ENCODE data around the gene HBM. TPM values are rescaled to one million over a fixed set of nuclear protein-coding genes. Genes with fewer than 3 reads are reported as not detected.

Gene HBM
- total and polyA plus RNA-seq, 10 of the 15 experiments (the other 5 are each of a cell fraction or from before 2014, with no cell fraction given) = 0.23 TPM; not detected in 9

DNA sequence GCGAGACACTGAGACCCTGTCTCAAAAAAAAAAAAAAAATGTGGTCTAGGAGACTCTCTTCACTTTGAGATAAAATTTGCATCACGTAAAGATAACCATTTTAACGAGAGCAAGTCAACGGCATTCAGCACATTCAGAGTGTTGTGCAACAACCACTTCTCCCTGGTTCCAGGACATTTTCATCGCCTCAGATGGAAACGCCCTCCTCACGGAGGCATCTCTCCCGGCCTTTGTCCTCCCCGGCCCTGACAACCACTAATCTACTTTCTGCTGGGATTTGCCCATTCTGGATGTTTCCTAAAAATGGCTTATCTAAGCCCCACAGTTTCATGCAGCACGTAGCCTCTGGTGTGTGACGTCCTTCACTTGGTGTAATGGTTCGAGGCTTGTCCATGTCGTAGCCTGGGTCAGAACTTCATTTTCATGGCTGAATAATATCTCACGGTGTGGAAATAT, 21.0 kb upstream of the HBM start:
- H4K20me1 ChIP-seq (ENCODE audit: control insufficient read depth, insufficient read depth) = no peaks in the 10 kb centered on the region
- intact Hi-C loops (cut with micrococcal nuclease; ENCODE audit: unreplicated experiment) (no loop called here), in situ Hi-C loops (cut with MboI) (no loop called here)
- H3K27ac ChIP-seq (ENCODE audit: control insufficient read depth, insufficient read depth) = no peak overlapping the region
- DNase-seq (ENCODE audit: low read depth, low spot score) = no peak
- POLR2A ChIA-PET = interaction anchor here (0.6 kb wide), 1 partner anchor 1222 kb away, joined by 3 read pairs; no protein-coding TSS in a partner anchor
- CTCF ChIA-PET = no interaction called here
- no peak for TF ChIP-seq DPF2 (IDR thresholded peaks at IDR 0.05)
- no peak for TF ChIP-seq SMAD1 (IDR thresholded peaks at IDR 0.05; ENCODE audit: low read depth, partially characterized antibody)
- TF ChIP-seq ZNF24 (IDR thresholded peaks at IDR 0.05) = no peak
- TF ChIP-seq YY1 (IDR thresholded peaks at IDR 0.05; ENCODE audit: low read depth, low read length) = no peak
- TF ChIP-seq SREBF1 (IDR thresholded peaks at IDR 0.05; ENCODE audit: low read length) = no peak
- no peaks in the 10 kb centered on the region for H3K9me3 ChIP-seq (replicated peaks; ENCODE audit: control insufficient read depth, insufficient read depth, low read length)
- SMC1A ChIA-PET (ENCODE audit: uncharacterized antibody, unreplicated experiment) = no interaction called here
- no peak overlapping the region for H3K4me2 ChIP-seq (ENCODE audit: control insufficient read depth, insufficient read depth)
- no peak for ATAC-seq
- H2AFZ ChIP-seq (ENCODE audit: control insufficient read depth, low read depth, low read length) = no peak overlapping the region; the same call in 1 of the 2 replicates
- RAD21 ChIA-PET (ENCODE audit: unreplicated experiment) = no interaction called here
- no peak overlapping the region for H3K4me3 ChIP-seq
- no peaks in the 10 kb centered on the region for H3K4me1 ChIP-seq (ENCODE audit: control insufficient read depth, insufficient read depth, low read length)
- no peak overlapping the region for H3K9ac ChIP-seq (ENCODE audit: control insufficient read depth, insufficient read depth, low read length)
- H3K27me3 ChIP-seq (replicated peaks in 1 of 2; ENCODE audit: control insufficient read depth in 2 of 2, insufficient read depth in 2 of 2, low read length in 1 of 2) = no peaks in the 10 kb centered on the region
- no peak for FAIRE-seq
- no TSS peak for BruUV-seq (replicated peaks)
- H3K79me2 ChIP-seq (ENCODE audit: control insufficient read depth, insufficient read depth, low read length) = no peaks in the 10 kb centered on the region
- no peaks in the 10 kb centered on the region for H3K36me3 ChIP-seq (ENCODE audit: control insufficient read depth in 2 of 2, insufficient read depth in 2 of 2, low read length in 1 of 2)
- WGBS (ENCODE audit: insufficient coverage, insufficient replicate concordance, low lambda C conversion rate, missing lambda C conversion rate) = 62% methylated on average over 14 of the region's 14 CpGs

DNA sequence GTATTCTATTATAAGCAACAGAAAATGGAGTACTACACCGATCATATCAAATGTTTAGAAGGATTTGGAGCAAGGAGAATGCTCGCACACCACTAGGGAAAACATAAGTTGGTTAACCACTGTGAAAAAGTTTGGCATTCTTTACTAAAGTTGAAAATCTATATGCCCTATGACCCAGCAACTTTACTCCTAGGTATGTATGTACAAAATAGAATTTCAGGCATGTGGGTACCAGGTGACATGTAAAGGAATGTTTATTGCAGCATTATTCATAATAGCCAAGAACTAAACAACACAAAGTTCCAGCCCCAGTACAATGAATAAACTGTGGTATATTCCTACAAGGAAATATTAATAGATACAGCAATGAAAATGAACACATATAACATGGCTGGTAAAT, 19.1 kb upstream of the HBM start:
- ChIA-PET POLR2A (no interaction called here), CTCF (no interaction called here), SMC1A (ENCODE audit: uncharacterized antibody, unreplicated experiment) (no interaction called here), RAD21 (ENCODE audit: unreplicated experiment) (no interaction called here)
- DNase-seq (ENCODE audit: low read depth, low spot score) (no peak), ATAC-seq (no peak), FAIRE-seq (no peak)
- intact Hi-C loops (cut with micrococcal nuclease; ENCODE audit: unreplicated experiment) (no loop called here), in situ Hi-C loops (cut with MboI) (no loop called here)
- H4K20me1 ChIP-seq (ENCODE audit: control insufficient read depth, insufficient read depth) = no peaks in the 10 kb centered on the region
- no peaks in the 10 kb centered on the region for H3K9me3 ChIP-seq (replicated peaks; ENCODE audit: control insufficient read depth, insufficient read depth, low read length)
- H3K79me2 ChIP-seq (ENCODE audit: control insufficient read depth, insufficient read depth, low read length) = no peaks in the 10 kb centered on the region
- H3K36me3 ChIP-seq (ENCODE audit: control insufficient read depth in 2 of 2, insufficient read depth in 2 of 2, low read length in 1 of 2) = no peaks in the 10 kb centered on the region
- no peaks in the 10 kb centered on the region for H3K27me3 ChIP-seq (replicated peaks in 1 of 2; ENCODE audit: control insufficient read depth in 2 of 2, insufficient read depth in 2 of 2, low read length in 1 of 2)
- no peak overlapping the region for H3K9ac ChIP-seq (ENCODE audit: control insufficient read depth, insufficient read depth, low read length)
- no peak overlapping the region for H3K4me3 ChIP-seq
- 45% methylated on average over 2 of the region's 2 CpGs for WGBS (ENCODE audit: insufficient coverage, insufficient replicate concordance, low lambda C conversion rate, missing lambda C conversion rate)
- no peak overlapping the region for H2AFZ ChIP-seq (ENCODE audit: control insufficient read depth, low read depth, low read length)
- BruUV-seq (replicated peaks) = no TSS peak
- H3K4me2 ChIP-seq (ENCODE audit: control insufficient read depth, insufficient read depth) = no peak overlapping the region
- H3K27ac ChIP-seq (ENCODE audit: control insufficient read depth, insufficient read depth) = no peak overlapping the region
- H3K4me1 ChIP-seq (ENCODE audit: control insufficient read depth, insufficient read depth, low read length) = no peaks in the 10 kb centered on the region
- TF ChIP-seq, protein P1, sequence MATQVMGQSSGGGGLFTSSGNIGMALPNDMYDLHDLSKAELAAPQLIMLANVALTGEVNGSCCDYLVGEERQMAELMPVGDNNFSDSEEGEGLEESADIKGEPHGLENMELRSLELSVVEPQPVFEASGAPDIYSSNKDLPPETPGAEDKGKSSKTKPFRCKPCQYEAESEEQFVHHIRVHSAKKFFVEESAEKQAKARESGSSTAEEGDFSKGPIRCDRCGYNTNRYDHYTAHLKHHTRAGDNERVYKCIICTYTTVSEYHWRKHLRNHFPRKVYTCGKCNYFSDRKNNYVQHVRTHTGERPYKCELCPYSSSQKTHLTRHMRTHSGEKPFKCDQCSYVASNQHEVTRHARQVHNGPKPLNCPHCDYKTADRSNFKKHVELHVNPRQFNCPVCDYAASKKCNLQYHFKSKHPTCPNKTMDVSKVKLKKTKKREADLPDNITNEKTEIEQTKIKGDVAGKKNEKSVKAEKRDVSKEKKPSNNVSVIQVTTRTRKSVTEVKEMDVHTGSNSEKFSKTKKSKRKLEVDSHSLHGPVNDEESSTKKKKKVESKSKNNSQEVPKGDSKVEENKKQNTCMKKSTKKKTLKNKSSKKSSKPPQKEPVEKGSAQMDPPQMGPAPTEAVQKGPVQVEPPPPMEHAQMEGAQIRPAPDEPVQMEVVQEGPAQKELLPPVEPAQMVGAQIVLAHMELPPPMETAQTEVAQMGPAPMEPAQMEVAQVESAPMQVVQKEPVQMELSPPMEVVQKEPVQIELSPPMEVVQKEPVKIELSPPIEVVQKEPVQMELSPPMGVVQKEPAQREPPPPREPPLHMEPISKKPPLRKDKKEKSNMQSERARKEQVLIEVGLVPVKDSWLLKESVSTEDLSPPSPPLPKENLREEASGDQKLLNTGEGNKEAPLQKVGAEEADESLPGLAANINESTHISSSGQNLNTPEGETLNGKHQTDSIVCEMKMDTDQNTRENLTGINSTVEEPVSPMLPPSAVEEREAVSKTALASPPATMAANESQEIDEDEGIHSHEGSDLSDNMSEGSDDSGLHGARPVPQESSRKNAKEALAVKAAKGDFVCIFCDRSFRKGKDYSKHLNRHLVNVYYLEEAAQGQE (IDR thresholded peaks at IDR 0.05; ENCODE audit: low read depth, low read length) = no peak
- TF ChIP-seq TAF1 (IDR thresholded peaks at IDR 0.05; ENCODE audit: borderline replicate concordance, low read depth, low read length) = no peak
- TF ChIP-seq, protein P2, sequence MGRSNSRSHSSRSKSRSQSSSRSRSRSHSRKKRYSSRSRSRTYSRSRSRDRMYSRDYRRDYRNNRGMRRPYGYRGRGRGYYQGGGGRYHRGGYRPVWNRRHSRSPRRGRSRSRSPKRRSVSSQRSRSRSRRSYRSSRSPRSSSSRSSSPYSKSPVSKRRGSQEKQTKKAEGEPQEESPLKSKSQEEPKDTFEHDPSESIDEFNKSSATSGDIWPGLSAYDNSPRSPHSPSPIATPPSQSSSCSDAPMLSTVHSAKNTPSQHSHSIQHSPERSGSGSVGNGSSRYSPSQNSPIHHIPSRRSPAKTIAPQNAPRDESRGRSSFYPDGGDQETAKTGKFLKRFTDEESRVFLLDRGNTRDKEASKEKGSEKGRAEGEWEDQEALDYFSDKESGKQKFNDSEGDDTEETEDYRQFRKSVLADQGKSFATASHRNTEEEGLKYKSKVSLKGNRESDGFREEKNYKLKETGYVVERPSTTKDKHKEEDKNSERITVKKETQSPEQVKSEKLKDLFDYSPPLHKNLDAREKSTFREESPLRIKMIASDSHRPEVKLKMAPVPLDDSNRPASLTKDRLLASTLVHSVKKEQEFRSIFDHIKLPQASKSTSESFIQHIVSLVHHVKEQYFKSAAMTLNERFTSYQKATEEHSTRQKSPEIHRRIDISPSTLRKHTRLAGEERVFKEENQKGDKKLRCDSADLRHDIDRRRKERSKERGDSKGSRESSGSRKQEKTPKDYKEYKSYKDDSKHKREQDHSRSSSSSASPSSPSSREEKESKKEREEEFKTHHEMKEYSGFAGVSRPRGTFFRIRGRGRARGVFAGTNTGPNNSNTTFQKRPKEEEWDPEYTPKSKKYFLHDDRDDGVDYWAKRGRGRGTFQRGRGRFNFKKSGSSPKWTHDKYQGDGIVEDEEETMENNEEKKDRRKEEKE (IDR thresholded peaks at IDR 0.05) = no peak
- no peak for TF ChIP-seq BRCA1 (IDR thresholded peaks at IDR 0.05; ENCODE audit: low read depth, low read length)
- TF ChIP-seq HDGF (IDR thresholded peaks at IDR 0.05) = no peak
- TF ChIP-seq POLR2A (IDR thresholded peaks at IDR 0.05; ENCODE audit: low read depth, low read length) = no peak
- TF ChIP-seq NR2C1 (IDR thresholded peaks at IDR 0.05) = no peak

All from GM12878 (cell line).